ENCODE measurements around the gene FAM174B.

FAM174B gene

DNA sequence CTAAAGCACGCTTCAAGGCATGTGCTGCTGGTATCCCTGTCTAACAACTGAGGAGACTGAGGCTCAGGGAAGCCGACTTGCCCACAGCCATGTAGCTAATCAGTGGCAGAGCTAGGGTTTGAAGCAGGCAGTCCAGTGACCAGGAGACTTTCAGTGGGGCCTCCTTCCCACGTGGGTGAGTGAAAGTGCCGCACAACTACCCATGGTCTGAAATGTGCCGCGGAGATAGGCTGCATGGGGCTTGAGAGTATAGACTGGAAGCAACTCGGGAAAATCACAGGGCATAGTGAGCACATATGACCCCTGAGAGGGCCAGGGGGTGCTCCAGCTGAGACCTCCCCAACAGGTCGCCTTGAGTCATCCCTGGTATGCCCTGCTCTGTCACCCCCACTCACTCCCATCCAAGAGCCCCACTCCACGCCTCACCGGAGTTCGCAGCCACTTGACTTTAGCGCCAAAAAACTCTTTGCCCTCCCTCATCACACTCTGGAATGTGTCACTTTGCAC is 19.1 kb downstream of the FAM174B start:
- no peak overlapping the region for H3K9ac ChIP-seq (ENCODE audit: low read length in 5 of 5)
- no peaks in the 10 kb centered on the region for H3K4me1 ChIP-seq (ENCODE audit: control insufficient read depth in 5 of 5, insufficient read depth in 5 of 5, low read length in 5 of 5)
- H3K27ac ChIP-seq (ENCODE audit: low read depth, low read length) = no peak overlapping the region
- H3K27me3 ChIP-seq (ENCODE audit: control insufficient read depth in 5 of 5, insufficient read depth in 4 of 5, low read length in 5 of 5) = no peaks in the 10 kb centered on the region
- H3K9me3 ChIP-seq (ENCODE audit: control insufficient read depth in 5 of 5, low read length in 5 of 5) = peaks cover 0 to 8% (median 7%) of the 10 kb centered on the region in 5 donors
- H3K4me3 ChIP-seq (ENCODE audit: low read depth in 1 of 5, low read length in 5 of 5) = no peak overlapping the region
- no peaks in the 10 kb centered on the region for H3K36me3 ChIP-seq (ENCODE audit: control insufficient read depth in 5 of 5, insufficient read depth in 5 of 5, low read length in 5 of 5)

DNA sequence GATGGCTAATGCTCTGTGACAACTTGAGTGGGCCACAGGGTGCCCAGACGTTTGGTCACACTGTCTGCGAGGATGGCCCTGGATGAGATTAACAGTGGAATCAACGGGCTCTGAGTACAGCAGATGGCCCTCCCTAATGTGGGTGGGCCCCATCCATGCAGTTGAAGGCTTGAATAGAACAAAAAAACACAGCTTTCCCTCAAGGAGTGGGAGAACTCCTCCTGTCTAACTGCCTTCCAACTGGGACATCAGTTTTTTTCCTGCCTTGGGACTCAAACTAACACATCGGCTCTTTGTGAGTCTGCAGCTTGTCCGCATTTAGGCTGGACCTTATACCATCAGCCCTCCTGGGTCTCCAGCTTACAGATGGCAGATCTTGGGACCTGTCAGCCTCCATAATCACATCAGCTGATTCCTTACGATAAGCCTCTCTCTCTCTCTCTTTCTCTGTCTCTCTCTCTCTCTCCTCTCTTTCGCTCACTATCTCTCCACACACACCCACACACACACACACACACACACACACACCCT is 20.8 kb downstream of the FAM174B start:
- Histone ChIP-seq H3K4me3 (ENCODE audit: low read depth in 1 of 5, low read length in 5 of 5) (no peak overlapping the region), H3K9me3 (ENCODE audit: control insufficient read depth in 5 of 5, low read length in 5 of 5) (peaks cover 0 to 3% (median 3%) of the 10 kb centered on the region in 5 donors), H3K36me3 (ENCODE audit: control insufficient read depth in 5 of 5, insufficient read depth in 5 of 5, low read length in 5 of 5) (peaks cover 0 to 3% (median 0%) of the 10 kb centered on the region in 5 donors), H3K27me3 (ENCODE audit: control insufficient read depth in 5 of 5, insufficient read depth in 4 of 5, low read length in 5 of 5) (no peaks in the 10 kb centered on the region), H3K27ac (ENCODE audit: low read depth, low read length) (no peak overlapping the region), H3K4me1 (ENCODE audit: control insufficient read depth in 5 of 5, insufficient read depth in 5 of 5, low read length in 5 of 5) (no peaks in the 10 kb centered on the region), H3K9ac (ENCODE audit: low read length in 5 of 5) (no peak overlapping the region)

- H3K36me3 ChIP-seq (ENCODE audit: control insufficient read depth in 5 of 5, insufficient read depth in 5 of 5, low read length in 5 of 5) = peaks cover 0 to 9% (median 0%) of the 10 kb centered on the region in 5 donors
- no peak overlapping the region for H3K4me3 ChIP-seq (ENCODE audit: low read depth in 1 of 5, low read length in 5 of 5)
- H3K27me3 ChIP-seq (ENCODE audit: control insufficient read depth in 5 of 5, insufficient read depth in 4 of 5, low read length in 5 of 5) = no peaks in the 10 kb centered on the region
- H3K9me3 ChIP-seq (ENCODE audit: control insufficient read depth in 5 of 5, low read length in 5 of 5) = no peaks in the 10 kb centered on the region
- no peak overlapping the region for H3K9ac ChIP-seq (ENCODE audit: low read length in 5 of 5)
- no peak overlapping the region for H3K27ac ChIP-seq (ENCODE audit: low read depth, low read length)
- H3K4me1 ChIP-seq (ENCODE audit: control insufficient read depth in 5 of 5, insufficient read depth in 5 of 5, low read length in 5 of 5) = no peaks in the 10 kb centered on the region
Measured at GRCh38 chr15:92634060-92634459, 21.5 kb downstream of the FAM174B start.

GRCh38 chr15:92633418-92633817 is 22.2 kb downstream of the FAM174B start:
- Histone ChIP-seq H3K36me3 (ENCODE audit: control insufficient read depth in 5 of 5, insufficient read depth in 5 of 5, low read length in 5 of 5) (peaks cover 0 to 9% (median 0%) of the 10 kb centered on the region in 5 donors), H3K9me3 (ENCODE audit: control insufficient read depth in 5 of 5, low read length in 5 of 5) (no peaks in the 10 kb centered on the region), H3K27ac (ENCODE audit: low read depth, low read length) (no peak overlapping the region), H3K4me3 (ENCODE audit: low read depth in 1 of 5, low read length in 5 of 5) (no peak overlapping the region), H3K4me1 (ENCODE audit: control insufficient read depth in 5 of 5, insufficient read depth in 5 of 5, low read length in 5 of 5) (no peaks in the 10 kb centered on the region), H3K27me3 (ENCODE audit: control insufficient read depth in 5 of 5, insufficient read depth in 4 of 5, low read length in 5 of 5) (no peaks in the 10 kb centered on the region), H3K9ac (ENCODE audit: low read length in 5 of 5) (no peak overlapping the region)

DNA sequence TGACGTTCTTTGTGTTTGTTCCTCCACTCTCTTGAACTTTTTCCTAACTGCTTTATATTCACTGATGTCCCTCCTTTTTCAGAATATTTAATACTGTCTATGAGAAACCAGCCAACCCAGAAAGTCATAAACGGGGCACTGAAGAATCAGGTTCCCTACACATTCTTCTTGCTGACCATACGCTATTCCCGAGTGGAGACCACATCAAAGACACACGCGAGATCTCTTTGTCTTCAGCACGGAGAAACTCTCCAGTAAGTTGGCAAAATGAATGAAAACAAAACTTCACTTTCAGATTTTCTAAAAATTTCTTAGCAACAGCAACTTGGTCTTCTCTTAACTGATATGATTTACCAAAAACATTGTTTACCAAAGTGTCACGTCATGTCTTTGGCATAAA is 22.6 kb downstream of the FAM174B start:
- H3K4me3 ChIP-seq (ENCODE audit: low read depth in 1 of 5, low read length in 5 of 5) = no peak overlapping the region
- H3K27ac ChIP-seq (ENCODE audit: low read depth, low read length) = no peak overlapping the region
- H3K36me3 ChIP-seq (ENCODE audit: control insufficient read depth in 5 of 5, insufficient read depth in 5 of 5, low read length in 5 of 5) = peaks cover 0 to 9% (median 0%) of the 10 kb centered on the region in 5 donors
- no peaks in the 10 kb centered on the region for H3K4me1 ChIP-seq (ENCODE audit: control insufficient read depth in 5 of 5, insufficient read depth in 5 of 5, low read length in 5 of 5)
- H3K9ac ChIP-seq (ENCODE audit: low read length in 5 of 5) = no peak overlapping the region
- no peaks in the 10 kb centered on the region for H3K27me3 ChIP-seq (ENCODE audit: control insufficient read depth in 5 of 5, insufficient read depth in 4 of 5, low read length in 5 of 5)
- H3K9me3 ChIP-seq (ENCODE audit: control insufficient read depth in 5 of 5, low read length in 5 of 5) = no peaks in the 10 kb centered on the region

DNA sequence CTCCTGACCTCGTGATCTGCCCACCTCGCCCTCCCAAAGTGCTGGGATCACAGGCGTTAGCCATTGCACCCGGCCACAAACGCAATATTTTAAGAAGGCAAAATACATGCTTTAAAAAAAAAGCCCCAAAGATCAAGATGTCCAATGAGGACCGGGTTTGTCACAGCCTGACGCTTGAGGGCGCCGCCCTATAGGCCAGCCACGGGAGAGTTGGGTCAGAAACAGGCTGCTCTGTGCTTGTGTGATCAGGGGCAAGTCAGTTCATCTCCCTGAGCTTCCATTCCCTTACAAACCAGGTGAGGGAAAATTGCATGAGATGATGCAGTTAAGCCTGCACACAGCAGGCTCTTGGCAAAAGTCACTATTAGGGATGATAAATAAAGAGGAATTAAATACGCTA is 23.9 kb downstream of the FAM174B start:
- Histone ChIP-seq H3K36me3 (ENCODE audit: control insufficient read depth in 5 of 5, insufficient read depth in 5 of 5, low read length in 5 of 5) (peaks cover 0 to 14% (median 0%) of the 10 kb centered on the region in 5 donors), H3K27me3 (ENCODE audit: control insufficient read depth in 5 of 5, insufficient read depth in 4 of 5, low read length in 5 of 5) (no peaks in the 10 kb centered on the region), H3K9ac (ENCODE audit: low read length in 5 of 5) (no peak overlapping the region), H3K4me3 (ENCODE audit: low read depth in 1 of 5, low read length in 5 of 5) (no peak overlapping the region), H3K27ac (ENCODE audit: low read depth, low read length) (no peak overlapping the region), H3K9me3 (ENCODE audit: control insufficient read depth in 5 of 5, low read length in 5 of 5) (no peaks in the 10 kb centered on the region), H3K4me1 (ENCODE audit: control insufficient read depth in 5 of 5, insufficient read depth in 5 of 5, low read length in 5 of 5) (no peaks in the 10 kb centered on the region)

- no peak overlapping the region for H3K9ac ChIP-seq (ENCODE audit: low read length in 5 of 5)
- H3K36me3 ChIP-seq (ENCODE audit: control insufficient read depth in 5 of 5, insufficient read depth in 5 of 5, low read length in 5 of 5) = peaks cover 0 to 14% (median 0%) of the 10 kb centered on the region in 5 donors
- no peak overlapping the region for H3K4me3 ChIP-seq (ENCODE audit: low read depth in 1 of 5, low read length in 5 of 5)
- peaks cover 0 to 4% (median 0%) of the 10 kb centered on the region in 5 donors for H3K4me1 ChIP-seq (ENCODE audit: control insufficient read depth in 5 of 5, insufficient read depth in 5 of 5, low read length in 5 of 5)
- H3K27me3 ChIP-seq (ENCODE audit: control insufficient read depth in 5 of 5, insufficient read depth in 4 of 5, low read length in 5 of 5) = no peaks in the 10 kb centered on the region
- H3K27ac ChIP-seq (ENCODE audit: low read depth, low read length) = no peak overlapping the region
- no peaks in the 10 kb centered on the region for H3K9me3 ChIP-seq (ENCODE audit: control insufficient read depth in 5 of 5, low read length in 5 of 5)
Measured at GRCh38 chr15:92629975-92630626, 25.5 kb downstream of the FAM174B start.

DNA sequence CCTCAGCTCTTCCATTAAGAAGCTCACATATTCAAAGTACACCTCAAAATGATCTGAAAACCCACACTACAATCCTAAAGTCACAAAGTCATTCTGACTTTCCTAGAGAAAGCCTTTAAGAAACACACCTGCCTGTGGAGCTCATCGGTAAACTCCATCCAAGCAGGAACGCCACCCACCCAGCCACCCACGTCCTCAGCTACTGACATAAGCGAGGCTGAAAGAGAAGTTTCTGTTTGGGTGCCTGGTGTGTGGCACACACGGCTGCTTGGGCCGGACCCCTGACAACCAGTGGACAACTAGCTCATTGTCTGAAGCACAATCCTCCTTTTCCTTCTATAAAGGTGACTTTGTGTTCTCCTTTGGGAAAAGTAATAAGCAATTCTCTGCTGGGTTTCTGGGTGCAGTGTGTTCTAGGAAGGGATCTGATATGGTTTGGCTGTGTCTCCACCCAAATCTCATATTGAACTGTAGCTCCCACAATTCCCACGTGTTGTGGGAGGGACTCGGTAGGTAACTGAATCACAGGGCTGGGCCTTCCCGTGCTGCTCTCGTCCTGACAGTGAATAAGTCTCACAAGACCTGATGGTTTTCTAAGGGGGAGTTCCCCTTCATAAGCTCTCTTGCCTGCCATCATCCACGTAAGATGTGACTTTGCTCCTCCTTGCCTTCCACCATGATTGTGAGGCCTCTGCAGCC is 26.1 kb downstream of the FAM174B start:
- Histone ChIP-seq H3K4me1 (ENCODE audit: control insufficient read depth in 5 of 5, insufficient read depth in 5 of 5, low read length in 5 of 5) (peaks cover 0 to 11% (median 5%) of the 10 kb centered on the region in 5 donors), H3K4me3 (ENCODE audit: low read depth in 1 of 5, low read length in 5 of 5) (no peak overlapping the region), H3K9ac (ENCODE audit: low read length in 5 of 5) (no peak overlapping the region), H3K9me3 (ENCODE audit: control insufficient read depth in 5 of 5, low read length in 5 of 5) (no peaks in the 10 kb centered on the region), H3K36me3 (ENCODE audit: control insufficient read depth in 5 of 5, insufficient read depth in 5 of 5, low read length in 5 of 5) (peaks cover 0 to 14% (median 0%) of the 10 kb centered on the region in 5 donors), H3K27ac (ENCODE audit: low read depth, low read length) (no peak overlapping the region), H3K27me3 (ENCODE audit: control insufficient read depth in 5 of 5, insufficient read depth in 4 of 5, low read length in 5 of 5) (no peaks in the 10 kb centered on the region)

DNA sequence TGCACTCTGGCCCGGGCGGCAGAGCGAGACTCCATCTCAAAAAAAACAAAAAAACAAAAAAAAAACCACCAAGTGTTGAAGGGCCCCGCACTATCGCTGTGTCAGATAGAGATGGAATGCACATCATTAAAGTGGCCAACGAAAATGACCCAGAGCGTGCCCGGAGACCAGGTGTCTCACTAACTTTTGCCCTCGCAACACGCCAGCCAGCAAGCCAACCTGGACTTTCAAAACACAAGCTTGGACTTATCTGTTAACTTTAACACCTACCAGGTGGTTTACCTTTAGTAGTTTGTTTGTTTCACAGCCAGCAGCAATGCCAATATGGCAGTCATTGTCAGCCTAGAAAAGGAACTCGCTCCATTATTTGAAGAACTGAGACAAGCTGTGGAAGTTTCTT is 28.6 kb downstream of the FAM174B start:
- Histone ChIP-seq H3K4me1 (ENCODE audit: control insufficient read depth in 5 of 5, insufficient read depth in 5 of 5, low read length in 5 of 5) (peaks cover 0 to 15% (median 9%) of the 10 kb centered on the region in 5 donors), H3K9me3 (ENCODE audit: control insufficient read depth in 5 of 5, low read length in 5 of 5) (no peaks in the 10 kb centered on the region), H3K9ac (ENCODE audit: low read length in 5 of 5) (no peak overlapping the region), H3K27me3 (ENCODE audit: control insufficient read depth in 5 of 5, insufficient read depth in 4 of 5, low read length in 5 of 5) (no peaks in the 10 kb centered on the region), H3K36me3 (ENCODE audit: control insufficient read depth in 5 of 5, insufficient read depth in 5 of 5, low read length in 5 of 5) (peaks cover 0 to 14% (median 0%) of the 10 kb centered on the region in 5 donors), H3K27ac (ENCODE audit: low read depth, low read length) (no peak overlapping the region), H3K4me3 (ENCODE audit: low read depth in 1 of 5, low read length in 5 of 5) (no peak overlapping the region)

All from subcutaneous abdominal adipose tissue (tissue), 5 donors.